ENCODE data around the gene SLC13A4.

GRCh38 chr7:135653340-135654080, 74.5 kb downstream of the SLC13A4 start:
- TF ChIP-seq CTCF (CRISPR knock-in tag; IDR thresholded peaks at IDR 0.05) (no peak), HMG20B (CRISPR knock-in tag; conservative IDR thresholded peaks at IDR 0.05) (no peak), TAF1 (CRISPR knock-in tag; IDR thresholded peaks at IDR 0.05) (no peak), ZNF124 (CRISPR knock-in tag; IDR thresholded peaks at IDR 0.05) (no peak), ZNF839 (CRISPR knock-in tag; IDR thresholded peaks at IDR 0.05; ENCODE audit: borderline replicate concordance) (no peak)

All from HepG2 (cell line).